ENCODE results near the gene TIE1.

The TIE1 gene

GRCh38 chr1:43357251-43357650 is 56.5 kb downstream of the TIE1 start:
- Histone ChIP-seq H3K27me3 (ENCODE audit: control insufficient read depth, insufficient read depth, low read length) (no peaks in the 10 kb centered on the region), H3K27ac (ENCODE audit: low read depth, low read length) (no peak overlapping the region), H3K9me3 (ENCODE audit: control insufficient read depth, insufficient read depth, low read depth, low read length) (no peaks in the 10 kb centered on the region), H3K4me1 (ENCODE audit: control insufficient read depth, insufficient read depth, low read length) (peaks cover 13% of the 10 kb centered on the region), H3K4me3 (ENCODE audit: low read depth, low read length) (no peak overlapping the region), H3K36me3 (ENCODE audit: control insufficient read depth, insufficient read depth, low read length) (peaks cover 30% of the 10 kb centered on the region), H3K9ac (ENCODE audit: low read length) (no peak overlapping the region)

- peak overlapping the region; percentile 94 for H3K9ac ChIP-seq (ENCODE audit: low read length)
- peaks cover 13% of the 10 kb centered on the region for H3K4me1 ChIP-seq (ENCODE audit: control insufficient read depth, insufficient read depth, low read length)
- peak overlapping the region; percentile 74 for H3K4me3 ChIP-seq (ENCODE audit: low read depth, low read length)
- H3K27me3 ChIP-seq (ENCODE audit: control insufficient read depth, insufficient read depth, low read length) = no peaks in the 10 kb centered on the region
- peak overlapping the region; percentile 69 for H3K27ac ChIP-seq (ENCODE audit: low read depth, low read length)
- no peaks in the 10 kb centered on the region for H3K9me3 ChIP-seq (ENCODE audit: control insufficient read depth, insufficient read depth, low read depth, low read length)
- peaks cover 40% of the 10 kb centered on the region for H3K36me3 ChIP-seq (ENCODE audit: control insufficient read depth, insufficient read depth, low read length)
These were observed 57.5 kb downstream of the TIE1 start for GRCh38 chr1:43358121-43358745.

GRCh38 chr1:43358746-43359693 is 58.2 kb downstream of the TIE1 start, which contains the start of gene CDC20:
TSS of gene CDC20 (plus strand) at chr1:43358981. CDS start at chr1:43359216, 235 bp downstream.
- Histone ChIP-seq H3K36me3 (ENCODE audit: control insufficient read depth, insufficient read depth, low read length) (peaks cover 48% of the 10 kb centered on the region), H3K27me3 (ENCODE audit: control insufficient read depth, insufficient read depth, low read length) (no peaks in the 10 kb centered on the region), H3K27ac (ENCODE audit: low read depth, low read length) (peak within 1 kb of the TSS; percentile 69), H3K9ac (ENCODE audit: low read length) (peak within 1 kb of the TSS; percentile 94), H3K4me3 (ENCODE audit: low read depth, low read length) (peak within 1 kb of the TSS; percentile 83), H3K9me3 (ENCODE audit: control insufficient read depth, insufficient read depth, low read depth, low read length) (no peaks in the 10 kb centered on the region), H3K4me1 (ENCODE audit: control insufficient read depth, insufficient read depth, low read length) (peaks cover 13% of the 10 kb centered on the region)

GRCh38 chr1:43359696-43360095 is 58.9 kb downstream of the TIE1 start:
- Histone ChIP-seq H3K36me3 (ENCODE audit: control insufficient read depth, insufficient read depth, low read length) (peaks cover 55% of the 10 kb centered on the region), H3K9ac (ENCODE audit: low read length) (peak overlapping the region; percentile 94), H3K4me3 (ENCODE audit: low read depth, low read length) (peak overlapping the region; percentile 83), H3K27me3 (ENCODE audit: control insufficient read depth, insufficient read depth, low read length) (no peaks in the 10 kb centered on the region), H3K27ac (ENCODE audit: low read depth, low read length) (peak overlapping the region; percentile 52; the same call in 1 of the 2 replicates), H3K4me1 (ENCODE audit: control insufficient read depth, insufficient read depth, low read length) (peaks cover 13% of the 10 kb centered on the region), H3K9me3 (ENCODE audit: control insufficient read depth, insufficient read depth, low read depth, low read length) (no peaks in the 10 kb centered on the region)

GRCh38 chr1:43360616-43361015 is 59.8 kb downstream of the TIE1 start:
- Histone ChIP-seq H3K4me1 (ENCODE audit: control insufficient read depth, insufficient read depth, low read length) (peaks cover 15% of the 10 kb centered on the region), H3K4me3 (ENCODE audit: low read depth, low read length) (peak overlapping the region; percentile 83), H3K36me3 (ENCODE audit: control insufficient read depth, insufficient read depth, low read length) (peaks cover 64% of the 10 kb centered on the region), H3K9ac (ENCODE audit: low read length) (no peak overlapping the region), H3K27me3 (ENCODE audit: control insufficient read depth, insufficient read depth, low read length) (no peaks in the 10 kb centered on the region), H3K9me3 (ENCODE audit: control insufficient read depth, insufficient read depth, low read depth, low read length) (no peaks in the 10 kb centered on the region), H3K27ac (ENCODE audit: low read depth, low read length) (no peak overlapping the region)

GRCh38 chr1:43363283-43363934 is 62.6 kb downstream of the TIE1 start:
- no peak overlapping the region for H3K9ac ChIP-seq (ENCODE audit: low read length)

GRCh38 chr1:43363935-43364525 is 63.2 kb downstream of the TIE1 start:
- Histone ChIP-seq H3K9me3 (ENCODE audit: control insufficient read depth, insufficient read depth, low read depth, low read length) (no peaks in the 10 kb centered on the region), H3K27me3 (ENCODE audit: control insufficient read depth, insufficient read depth, low read length) (no peaks in the 10 kb centered on the region), H3K4me3 (ENCODE audit: low read depth, low read length) (no peak overlapping the region), H3K36me3 (ENCODE audit: control insufficient read depth, insufficient read depth, low read length) (peaks cover 64% of the 10 kb centered on the region), H3K9ac (ENCODE audit: low read length) (no peak overlapping the region), H3K4me1 (ENCODE audit: control insufficient read depth, insufficient read depth, low read length) (peaks cover 31% of the 10 kb centered on the region), H3K27ac (ENCODE audit: low read depth, low read length) (no peak overlapping the region)

More at GRCh38 chr1:43363283-43363934, 62.6 kb downstream of the TIE1 start:
- H3K9me3 ChIP-seq (ENCODE audit: control insufficient read depth, insufficient read depth, low read depth, low read length) = no peaks in the 10 kb centered on the region
- H3K27me3 ChIP-seq (ENCODE audit: control insufficient read depth, insufficient read depth, low read length) = no peaks in the 10 kb centered on the region
- H3K36me3 ChIP-seq (ENCODE audit: control insufficient read depth, insufficient read depth, low read length) = peaks cover 64% of the 10 kb centered on the region
- H3K4me3 ChIP-seq (ENCODE audit: low read depth, low read length) = no peak overlapping the region
- H3K4me1 ChIP-seq (ENCODE audit: control insufficient read depth, insufficient read depth, low read length) = peaks cover 25% of the 10 kb centered on the region
- H3K27ac ChIP-seq (ENCODE audit: low read depth, low read length) = no peak overlapping the region

GRCh38 chr1:43365678-43366077 is 64.9 kb downstream of the TIE1 start:
- Histone ChIP-seq H3K27ac (ENCODE audit: low read depth, low read length) (no peak overlapping the region), H3K9me3 (ENCODE audit: control insufficient read depth, insufficient read depth, low read depth, low read length) (no peaks in the 10 kb centered on the region), H3K9ac (ENCODE audit: low read length) (peak overlapping the region; percentile 31), H3K27me3 (ENCODE audit: control insufficient read depth, insufficient read depth, low read length) (no peaks in the 10 kb centered on the region), H3K36me3 (ENCODE audit: control insufficient read depth, insufficient read depth, low read length) (peaks cover 50% of the 10 kb centered on the region), H3K4me1 (ENCODE audit: control insufficient read depth, insufficient read depth, low read length) (peaks cover 22% of the 10 kb centered on the region), H3K4me3 (ENCODE audit: low read depth, low read length) (peak overlapping the region; percentile 69)

GRCh38 chr1:43366179-43366578 is 65.4 kb downstream of the TIE1 start:
- H3K9me3 ChIP-seq (ENCODE audit: control insufficient read depth, insufficient read depth, low read depth, low read length) = no peaks in the 10 kb centered on the region
- H3K4me1 ChIP-seq (ENCODE audit: control insufficient read depth, insufficient read depth, low read length) = peaks cover 18% of the 10 kb centered on the region
- H3K27ac ChIP-seq (ENCODE audit: low read depth, low read length) = no peak overlapping the region
- no peaks in the 10 kb centered on the region for H3K27me3 ChIP-seq (ENCODE audit: control insufficient read depth, insufficient read depth, low read length)
- peak overlapping the region; percentile 69 for H3K4me3 ChIP-seq (ENCODE audit: low read depth, low read length)
- peak overlapping the region; percentile 31 for H3K9ac ChIP-seq (ENCODE audit: low read length)
- peaks cover 45% of the 10 kb centered on the region for H3K36me3 ChIP-seq (ENCODE audit: control insufficient read depth, insufficient read depth, low read length)

- Histone ChIP-seq H3K27ac (ENCODE audit: low read depth, low read length) (no peak overlapping the region), H3K4me1 (ENCODE audit: control insufficient read depth, insufficient read depth, low read length) (peaks cover 18% of the 10 kb centered on the region), H3K4me3 (ENCODE audit: low read depth, low read length) (peak overlapping the region; percentile 69), H3K36me3 (ENCODE audit: control insufficient read depth, insufficient read depth, low read length) (peaks cover 40% of the 10 kb centered on the region), H3K9ac (ENCODE audit: low read length) (peak overlapping the region; percentile 72), H3K9me3 (ENCODE audit: control insufficient read depth, insufficient read depth, low read depth, low read length) (no peaks in the 10 kb centered on the region), H3K27me3 (ENCODE audit: control insufficient read depth, insufficient read depth, low read length) (no peaks in the 10 kb centered on the region)
These were observed 65.8 kb downstream of the TIE1 start for GRCh38 chr1:43366601-43367025.
